Middle frontal gyrus (tissue), 1 donor: ENCODE measurements around the gene PCNX1.

Experiments used
- DNase-seq: peaks from one replicate; pipeline ENCODE4 v3.0.0-alpha.2; 2015; ENCODE audit warnings: low spot score; ENCODE audit errors: extremely low spot score

PCNX1 gene

GRCh38 chr14:71071042-71071441 is 163.8 kb downstream of the PCNX1 start:
- DNase-seq: no peak

- no peak for DNase-seq
Observed at GRCh38 chr14:71076462-71077092, 169.3 kb downstream of the PCNX1 start.

- no peak for DNase-seq
Observed at GRCh38 chr14:71078500-71078899, 171.2 kb downstream of the PCNX1 start.

- no peak for DNase-seq
Observed at GRCh38 chr14:71086567-71086966, 179.3 kb downstream of the PCNX1 start.

- DNase-seq: no peak
Observed at GRCh38 chr14:71089971-71090370, 182.7 kb downstream of the PCNX1 start.

GRCh38 chr14:71094722-71095121 is 187.5 kb downstream of the PCNX1 start:
- DNase-seq: no peak

DNA sequence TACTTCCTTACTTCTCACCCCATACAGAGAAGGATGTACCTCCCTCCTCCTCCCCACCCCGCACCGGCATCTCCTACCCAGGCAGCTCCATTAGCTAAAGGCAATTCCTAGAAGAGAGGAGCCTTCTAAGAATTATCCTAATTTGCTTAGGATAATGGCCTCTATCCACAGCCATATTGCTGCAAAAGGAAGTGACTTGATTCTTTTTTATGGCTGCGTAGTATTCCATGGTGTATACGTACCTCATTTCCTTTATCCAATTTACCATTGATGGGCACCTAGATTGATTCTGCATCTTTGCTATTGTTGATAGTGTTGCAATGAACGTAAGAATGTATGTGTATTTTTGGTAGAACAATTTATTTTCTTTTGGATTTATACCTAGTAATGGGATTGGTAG is 189.7 kb downstream of the PCNX1 start:
- no peak for DNase-seq

DNA sequence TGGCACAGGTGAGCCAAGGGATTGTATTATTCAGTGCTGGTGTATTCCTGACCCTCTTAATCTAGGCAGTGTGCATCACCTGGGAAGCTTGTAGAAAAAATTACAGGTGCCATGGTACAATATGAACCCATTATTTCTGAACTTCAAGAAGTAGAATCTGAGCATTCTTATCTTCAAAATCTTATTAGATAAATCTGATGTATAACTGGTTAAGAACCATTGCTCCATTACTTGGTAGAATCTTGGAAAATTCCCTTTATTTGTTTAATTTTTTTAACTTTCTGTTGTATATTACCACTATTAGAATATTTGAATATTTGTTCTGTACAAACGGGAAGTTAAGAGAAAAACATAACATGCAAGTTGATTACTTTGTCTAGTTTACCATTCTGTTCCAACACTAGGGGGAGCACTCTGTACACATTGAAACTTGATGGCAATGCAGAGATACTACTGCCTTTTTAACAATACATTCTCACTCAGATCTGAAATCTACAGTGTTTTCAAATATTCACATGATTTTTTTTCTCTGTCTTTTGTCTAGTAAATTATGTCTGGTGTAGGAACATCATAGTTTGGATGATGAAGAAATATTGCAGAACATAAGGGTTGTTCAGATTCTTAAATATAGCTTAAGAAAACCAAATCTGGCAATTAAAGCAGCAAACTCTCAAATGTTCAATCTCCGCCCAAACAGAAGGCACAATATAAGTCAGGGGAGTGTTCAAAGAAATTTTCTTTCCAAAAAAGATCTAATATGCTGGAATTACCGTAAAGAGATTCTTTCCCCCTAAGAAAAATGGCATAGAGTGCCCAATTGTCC is 196.6 kb downstream of the PCNX1 start:
- DNase-seq: peak; percentile 37

GRCh38 chr14:71105177-71105576 is 197.9 kb downstream of the PCNX1 start:
- no peak for DNase-seq

GRCh38 chr14:71107921-71108320 is 200.7 kb downstream of the PCNX1 start:
- DNase-seq: no peak

DNA sequence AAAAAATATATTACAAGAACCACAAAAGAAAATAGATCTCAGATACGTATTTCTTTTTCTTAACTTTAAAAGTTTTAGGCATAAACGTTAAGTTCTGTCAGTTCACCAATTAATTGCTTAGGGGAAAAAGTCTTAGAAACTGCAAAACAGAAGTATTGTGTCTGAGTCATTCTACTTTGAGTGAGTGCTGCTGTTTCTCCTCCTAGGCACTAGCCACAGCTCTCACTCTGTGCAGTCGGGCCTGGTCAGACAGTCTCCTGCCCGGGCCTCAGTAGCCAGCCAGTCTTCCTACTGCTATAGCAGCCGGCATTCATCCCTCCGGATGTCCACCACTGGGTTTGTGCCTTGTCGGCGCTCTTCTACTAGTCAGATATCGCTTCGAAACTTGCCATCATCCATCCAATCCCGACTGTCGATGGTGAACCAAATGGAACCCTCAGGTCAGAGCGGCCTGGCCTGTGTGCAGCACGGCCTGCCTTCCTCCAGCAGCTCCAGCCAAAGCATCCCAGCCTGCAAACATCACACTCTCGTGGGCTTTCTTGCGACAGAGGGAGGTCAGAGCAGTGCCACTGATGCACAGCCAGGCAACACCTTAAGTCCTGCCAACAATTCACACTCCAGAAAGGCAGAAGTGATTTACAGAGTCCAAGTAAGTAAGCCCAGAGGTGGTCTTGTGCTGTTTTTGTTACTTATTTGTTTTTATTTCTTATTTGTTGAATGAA is 201.3 kb downstream of the PCNX1 start:
- DNase-seq: no peak

GRCh38 chr14:71113376-71113775 is 206.1 kb downstream of the PCNX1 start:
- DNase-seq: no peak

DNA sequence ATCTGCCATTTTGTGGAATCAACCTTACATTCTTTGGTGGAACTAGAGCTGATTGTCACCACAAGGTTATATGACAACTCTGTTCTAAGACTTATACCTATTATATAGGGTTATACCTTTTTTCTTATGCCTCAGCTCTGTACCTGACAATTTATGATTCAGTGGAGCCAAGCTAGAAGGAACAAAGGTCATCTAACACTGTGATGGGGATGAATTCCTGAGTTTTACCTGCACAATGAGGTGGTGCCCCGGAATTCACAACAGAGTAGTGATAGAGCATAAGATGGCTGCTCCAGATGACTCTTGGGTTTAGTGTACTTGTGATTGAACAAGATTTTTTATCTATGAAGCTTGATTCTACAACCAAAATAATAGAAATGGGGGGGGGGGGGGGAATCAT is 207.3 kb downstream of the PCNX1 start:
- no peak for DNase-seq

- DNase-seq: no peak
Observed at GRCh38 chr14:71115306-71115705, 208.0 kb downstream of the PCNX1 start.

DNA sequence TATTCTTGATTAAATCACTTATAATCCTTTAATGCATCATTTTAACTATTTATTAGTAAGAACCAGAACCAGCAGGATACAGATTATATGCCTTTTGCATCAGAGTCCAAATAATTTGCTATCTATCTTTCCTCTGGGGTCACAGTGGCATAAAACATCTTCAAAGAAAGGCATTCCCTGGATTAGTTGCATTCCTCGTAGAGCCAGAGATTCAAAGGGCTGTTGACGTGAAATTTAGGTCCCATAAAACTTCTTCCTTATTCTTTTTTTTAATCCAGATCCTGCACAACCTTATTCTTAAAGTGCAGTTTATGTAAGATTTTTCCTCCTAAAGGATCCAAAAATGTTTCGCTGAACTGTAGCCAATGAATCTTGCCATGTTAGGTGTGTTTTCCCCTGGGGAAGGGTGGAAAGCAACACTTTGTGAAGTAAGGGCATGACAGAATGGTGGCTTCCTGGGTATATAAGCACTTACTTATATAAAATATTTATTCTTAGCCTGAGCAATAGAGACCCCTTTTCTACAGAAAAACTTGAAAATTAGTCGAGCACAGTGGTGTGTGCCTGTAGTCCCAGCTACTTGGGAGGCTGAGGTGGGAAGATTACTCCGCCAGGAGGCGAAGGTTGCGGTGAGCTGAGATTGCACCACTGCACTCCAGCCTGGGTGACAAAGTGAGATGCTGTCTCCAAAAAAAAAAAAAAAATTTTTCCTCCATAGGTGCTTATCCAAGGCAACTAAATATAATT is 208.7 kb downstream of the PCNX1 start:
- no peak for DNase-seq

GRCh38 chr14:71116568-71117122 is 209.4 kb downstream of the PCNX1 start:
- no peak for DNase-seq

DNA sequence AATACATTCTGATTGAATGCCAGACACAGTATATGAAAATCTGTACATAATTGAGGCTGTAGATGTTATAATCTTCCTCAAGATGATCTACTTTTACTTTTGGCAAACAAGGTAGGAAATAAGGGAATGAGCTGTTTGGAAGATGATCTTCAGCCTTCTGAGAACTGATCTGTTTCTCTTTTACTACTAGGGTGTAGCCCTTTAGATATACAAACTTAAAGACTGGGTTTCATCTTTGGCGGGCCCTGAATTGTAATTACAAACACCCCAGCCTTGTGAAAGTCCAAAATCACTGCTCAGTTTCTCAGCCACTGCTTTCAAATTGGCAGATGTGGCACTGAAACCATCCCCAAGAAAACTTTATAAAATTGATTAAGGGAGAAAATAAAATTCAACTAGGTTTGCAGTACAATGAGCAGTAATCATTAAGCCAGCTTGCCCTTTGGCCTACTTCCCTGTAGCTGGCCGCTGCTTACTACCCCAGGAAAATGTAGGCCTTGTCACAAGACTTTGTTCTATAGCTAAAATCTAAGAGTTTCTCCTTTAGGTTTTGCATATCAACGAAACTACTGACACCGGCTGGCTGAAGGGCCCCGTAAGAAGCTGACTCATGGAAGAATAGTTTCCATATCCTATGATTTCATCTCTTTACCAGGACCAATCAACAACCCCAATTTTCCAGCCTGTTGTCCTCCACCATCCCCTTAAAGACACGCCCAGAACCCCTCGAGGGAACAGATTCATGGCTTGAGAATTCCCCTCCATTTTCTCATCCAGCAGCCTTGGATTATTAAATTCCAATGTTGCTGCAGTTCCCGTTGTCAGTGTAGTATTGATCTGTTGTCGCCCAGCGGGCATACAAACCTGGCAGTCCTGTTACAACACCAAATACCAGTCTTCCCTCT is 210.8 kb downstream of the PCNX1 start:
- no peak for DNase-seq

DNA sequence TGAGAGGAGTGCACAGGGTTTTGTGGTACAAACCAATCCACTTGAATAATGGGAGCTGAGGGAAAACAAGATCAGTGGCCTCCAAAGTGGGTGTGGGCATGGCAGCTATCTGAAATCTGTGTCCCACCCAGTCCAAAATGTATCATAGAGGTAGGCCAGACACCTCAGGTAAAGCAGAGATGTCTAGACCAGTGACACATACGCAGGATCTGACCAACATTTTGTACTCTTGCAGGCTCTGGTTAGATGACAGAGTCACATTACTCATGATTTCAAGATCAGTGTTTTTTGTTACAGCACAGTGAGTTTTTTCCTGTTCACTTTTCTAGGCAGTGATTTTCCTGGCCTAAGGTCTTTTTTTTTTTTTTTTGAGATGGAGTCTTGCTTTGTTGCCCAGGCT is 211.8 kb downstream of the PCNX1 start:
- no peak for DNase-seq

GRCh38 chr14:71119832-71120231 is 212.6 kb downstream of the PCNX1 start:
- no peak for DNase-seq

DNA sequence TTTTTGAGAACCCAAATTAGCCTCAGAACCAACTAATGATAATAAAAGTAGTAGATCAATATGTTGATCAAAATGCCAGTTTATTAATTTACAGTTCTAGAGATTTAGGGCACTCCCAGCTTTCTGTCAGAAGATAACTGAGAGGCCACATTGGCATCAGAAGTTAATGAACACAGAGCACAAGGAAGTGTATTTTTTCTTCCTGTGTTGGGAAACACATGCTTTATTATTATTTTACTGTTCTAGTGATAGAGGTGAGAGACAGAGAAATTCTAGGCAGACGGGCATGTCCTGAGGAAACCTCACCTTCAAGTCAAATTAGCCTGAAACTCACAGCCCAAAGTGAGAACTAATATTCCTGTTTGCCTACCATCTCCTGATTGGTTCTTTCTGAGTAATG is 213.7 kb downstream of the PCNX1 start:
- no peak for DNase-seq
